ENCODE measurements around the gene PDCD1LG2.
A peak's percentile ranks its signal among the peaks of the same experiment; 100 is the strongest.
"Not testable (repeated sequence)": the region's sequence is repeated elsewhere in the genome, so short reads cannot be mapped to it uniquely, and the experiment has no call there.

PDCD1LG2 gene

DNA sequence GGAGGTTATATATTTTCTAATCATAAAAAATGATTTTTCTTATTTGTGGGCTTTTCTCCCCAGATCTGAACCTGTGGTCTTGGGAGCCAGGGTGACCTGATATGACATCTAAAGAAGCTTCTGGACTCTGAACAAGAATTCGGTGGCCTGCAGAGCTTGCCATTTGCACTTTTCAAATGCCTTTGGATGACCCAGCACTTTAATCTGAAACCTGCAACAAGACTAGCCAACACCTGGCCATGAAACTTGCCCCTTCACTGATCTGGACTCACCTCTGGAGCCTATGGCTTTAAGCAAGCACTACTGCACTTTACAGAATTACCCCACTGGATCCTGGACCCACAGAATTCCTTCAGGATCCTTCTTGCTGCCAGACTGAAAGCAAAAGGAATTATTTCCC lies 59.6 kb downstream of the PDCD1LG2 start:
- DNase-seq = no peak

DNA sequence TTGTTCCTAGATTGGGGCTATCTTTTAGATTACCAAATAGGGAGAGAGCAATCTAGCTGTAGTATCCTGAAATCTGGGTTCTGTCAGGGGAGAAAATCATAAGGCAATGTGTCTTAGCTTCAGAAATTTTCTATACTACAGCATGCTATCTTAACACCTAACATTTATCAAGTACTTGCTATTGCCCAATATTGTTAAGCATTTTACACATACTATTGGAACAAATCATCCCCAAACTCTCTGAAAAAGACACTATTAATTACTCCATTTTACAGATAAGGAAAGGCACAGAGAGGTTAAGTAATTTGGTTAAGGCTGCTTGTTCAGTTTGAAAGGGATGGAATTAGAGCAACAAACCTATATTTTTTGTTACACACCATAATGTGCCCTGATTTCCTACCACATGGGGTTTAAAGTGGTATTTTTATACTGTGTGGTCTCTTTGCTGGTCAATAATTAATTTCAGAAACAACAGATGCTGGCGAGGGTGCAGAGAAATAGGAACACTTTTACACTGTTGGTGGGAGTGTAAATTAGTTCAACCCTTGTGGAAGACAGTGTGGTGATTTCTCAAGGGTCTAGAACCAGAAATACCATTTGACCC lies 61.4 kb downstream of the PDCD1LG2 start:
- DNase-seq = no peak

DNA sequence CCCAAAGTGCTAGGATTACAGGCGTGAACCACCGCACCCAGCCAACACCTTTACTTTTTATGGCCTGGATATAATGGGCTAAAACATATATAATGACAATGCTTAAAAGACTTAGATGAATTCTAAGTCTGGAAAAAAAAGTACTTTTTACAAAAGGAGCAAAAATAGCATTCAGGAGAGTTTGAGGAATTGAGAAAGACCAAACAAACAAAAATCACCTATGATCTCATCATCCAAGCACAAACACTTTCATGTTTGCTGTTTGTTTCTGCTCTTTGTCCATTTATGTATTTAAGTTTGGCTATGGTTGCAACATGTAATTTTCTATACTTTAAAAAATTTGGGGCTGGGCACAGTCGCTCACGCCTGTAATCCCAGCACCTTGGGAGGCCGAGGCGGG lies 63.8 kb downstream of the PDCD1LG2 start:
- DNase-seq = no peak

DNA sequence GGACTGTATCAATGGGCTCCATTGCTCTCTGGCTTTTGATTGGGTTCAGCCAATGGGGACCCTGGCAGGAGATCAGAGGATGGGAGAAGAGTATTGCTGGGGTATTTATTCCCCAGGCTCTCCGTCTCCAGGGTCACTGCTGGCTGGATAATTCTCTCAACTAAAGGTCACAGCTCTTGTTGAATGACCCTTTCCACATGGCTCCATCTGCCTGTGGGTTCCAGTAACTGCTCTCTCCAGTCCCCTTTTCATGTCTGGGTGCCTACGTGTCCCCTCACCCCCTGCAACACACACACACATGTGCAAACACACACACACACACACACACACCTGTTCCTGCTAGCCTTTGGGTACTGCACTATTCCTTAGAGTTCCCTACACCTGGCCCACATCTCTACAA lies 64.7 kb downstream of the PDCD1LG2 start:
- no peak for DNase-seq

DNA sequence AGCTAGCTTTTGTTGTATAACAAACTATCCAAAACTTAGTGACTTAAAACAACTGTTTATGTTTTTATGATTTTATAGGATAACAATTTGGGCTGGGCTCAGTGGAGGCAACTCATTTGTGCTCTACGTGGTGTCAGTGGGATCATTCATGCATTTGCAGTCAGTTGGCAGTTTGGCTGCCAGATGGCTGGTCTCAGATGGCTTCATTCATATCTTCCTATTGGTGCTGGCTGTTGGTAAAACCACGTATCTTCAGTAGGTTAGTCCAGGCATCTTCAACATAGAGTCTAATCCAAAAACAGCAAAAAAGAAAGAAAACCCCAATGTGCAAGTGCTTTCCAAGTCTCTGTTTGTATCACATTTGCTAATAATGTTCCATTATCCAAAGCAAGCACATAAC lies 66.9 kb downstream of the PDCD1LG2 start:
- no peak for DNase-seq

DNA sequence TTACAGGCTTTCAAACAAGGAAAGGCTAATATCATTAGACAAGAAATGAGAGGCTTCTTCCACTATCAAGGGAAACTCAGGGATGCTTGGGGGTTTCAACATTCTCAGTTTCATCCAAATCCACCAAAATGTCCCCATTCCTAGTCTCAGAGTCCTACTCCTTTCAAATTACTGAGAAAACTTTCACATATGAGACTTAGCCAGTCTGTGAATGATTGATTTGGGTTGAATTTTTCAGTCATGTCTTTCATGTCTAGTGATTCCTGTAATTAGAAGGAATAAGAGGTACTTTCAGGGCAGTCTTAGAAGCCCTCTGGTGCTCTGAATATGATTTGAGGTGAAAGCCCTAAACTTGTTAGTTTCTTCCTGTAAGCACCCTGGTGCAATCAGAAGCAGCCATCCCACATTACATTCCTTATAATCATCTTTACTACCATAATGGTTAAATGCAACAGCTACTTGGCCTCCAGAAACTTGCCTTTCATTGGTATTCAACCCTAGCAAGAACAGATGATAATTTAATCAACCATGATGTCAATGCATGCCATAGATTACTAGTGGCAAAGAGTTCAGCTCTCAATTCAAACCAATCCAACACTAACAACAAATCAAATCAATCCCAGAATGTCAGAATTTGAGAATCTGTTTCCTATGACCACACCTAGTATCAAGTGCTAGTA lies 67.8 kb downstream of the PDCD1LG2 start:
- DNase-seq = no peak

DNA sequence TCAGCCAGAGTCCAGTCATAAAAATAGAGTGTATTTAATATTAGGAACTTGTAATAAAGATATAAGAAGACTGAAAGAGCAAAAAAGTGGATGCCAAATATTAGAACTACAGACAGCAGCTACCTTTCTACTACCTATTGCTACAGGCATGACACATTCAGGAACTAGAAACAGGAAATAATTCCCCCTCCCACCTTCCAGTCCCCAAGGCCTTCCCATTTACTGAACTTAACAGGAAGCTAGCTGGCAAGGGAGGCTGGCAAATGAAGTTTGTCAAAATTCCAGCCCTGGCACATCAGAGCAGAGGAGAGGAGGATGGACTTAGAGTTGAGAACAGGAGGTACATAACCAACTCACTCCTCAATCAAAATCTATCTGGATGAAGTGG lies 68.4 kb downstream of the PDCD1LG2 start:
- no peak for DNase-seq

DNA sequence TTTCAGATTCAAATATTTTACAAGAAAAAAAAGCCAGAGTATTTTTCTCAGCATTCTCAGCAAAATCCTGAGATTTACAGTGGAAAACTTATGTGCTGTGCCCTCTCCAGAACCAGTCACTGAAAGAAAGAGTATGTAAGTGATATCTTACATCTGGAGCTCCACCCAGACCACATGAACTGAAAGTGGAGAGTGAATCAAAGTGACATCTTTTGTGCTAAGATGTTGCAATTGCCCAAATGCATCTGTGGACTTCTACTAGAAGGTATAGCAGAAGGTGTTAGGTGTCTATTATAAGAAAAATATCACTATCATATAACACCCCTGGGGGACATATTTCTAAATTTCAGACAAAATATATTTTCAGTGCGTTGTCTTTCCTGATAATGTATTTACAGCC lies 69.5 kb downstream of the PDCD1LG2 start:
- DNase-seq = no peak

DNA sequence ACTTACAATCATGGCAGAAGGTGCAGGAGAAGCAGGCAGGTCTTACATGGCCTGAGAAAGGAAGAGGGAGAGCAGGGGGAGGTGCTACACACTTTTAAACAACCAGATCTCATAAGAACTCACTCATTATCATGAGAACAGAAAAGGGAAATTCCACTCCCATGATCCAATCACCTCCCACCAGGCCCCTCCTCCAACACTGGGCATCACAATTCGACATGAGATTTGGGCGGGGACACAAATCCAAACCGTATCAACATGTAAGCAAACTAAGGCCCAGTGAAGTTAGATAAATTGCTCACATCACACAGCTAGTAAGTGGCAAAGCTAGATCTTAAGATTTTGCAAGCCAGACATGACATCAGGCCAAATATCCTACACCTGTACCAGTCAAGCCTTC lies 70.3 kb downstream of the PDCD1LG2 start:
- DNase-seq = no peak

DNA sequence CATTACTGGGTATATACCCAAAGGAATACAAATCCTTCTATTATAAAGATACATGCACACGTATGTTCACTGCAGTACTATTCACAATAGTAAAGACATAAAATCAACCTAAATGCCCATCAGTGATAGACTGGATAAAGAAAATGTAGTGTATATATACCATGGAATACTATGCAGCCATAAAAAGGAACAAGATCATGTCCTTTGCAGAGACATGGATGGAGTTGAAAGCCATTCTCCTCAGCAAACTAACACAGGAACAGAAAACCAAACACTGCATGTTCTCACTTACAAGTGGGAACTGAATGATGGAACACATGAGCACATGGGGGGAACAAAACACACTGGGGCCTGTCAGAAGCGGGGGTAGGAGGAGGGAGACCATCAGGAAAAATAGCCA lies 71.4 kb downstream of the PDCD1LG2 start:
- not testable (repeated sequence) for DNase-seq

DNA sequence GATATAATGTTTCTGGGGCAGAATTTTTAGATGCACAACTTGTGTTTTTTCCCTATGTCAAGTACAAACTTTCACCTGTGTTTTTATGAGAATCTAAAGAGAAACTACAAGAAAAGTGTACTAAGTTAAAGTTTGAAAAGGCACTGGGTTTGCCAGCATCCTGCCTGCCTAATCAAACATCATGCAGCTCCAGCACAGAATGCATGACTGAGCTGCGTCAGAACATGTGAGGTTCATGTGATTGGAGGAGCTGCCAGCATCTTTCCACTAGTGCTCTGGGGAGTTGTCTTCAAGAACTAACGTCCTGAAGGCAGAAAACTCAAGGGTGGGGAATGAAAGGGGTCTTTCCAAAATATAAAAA lies 72.5 kb downstream of the PDCD1LG2 start:
- peak; percentile 50 for DNase-seq

DNA sequence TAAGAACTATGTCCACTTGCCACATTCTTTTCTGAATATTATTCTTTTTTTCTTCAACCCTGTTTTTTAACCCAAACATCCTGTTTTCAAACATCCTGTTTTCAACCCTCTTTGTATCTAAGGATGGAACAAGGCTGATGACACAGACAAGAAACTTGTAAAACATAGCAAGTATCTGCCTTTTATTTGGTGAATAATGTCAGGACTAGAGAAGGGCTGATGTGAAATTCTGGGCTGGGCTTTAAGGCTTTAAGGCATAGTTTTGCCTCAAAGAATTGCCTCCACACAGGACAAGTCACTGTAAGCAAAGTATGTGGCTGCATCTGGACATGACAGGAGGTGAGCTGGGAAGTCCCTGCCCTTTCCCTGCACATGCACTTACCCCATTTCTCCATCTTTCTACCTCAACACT lies 76.1 kb downstream of the PDCD1LG2 start:
- no peak for DNase-seq

DNA sequence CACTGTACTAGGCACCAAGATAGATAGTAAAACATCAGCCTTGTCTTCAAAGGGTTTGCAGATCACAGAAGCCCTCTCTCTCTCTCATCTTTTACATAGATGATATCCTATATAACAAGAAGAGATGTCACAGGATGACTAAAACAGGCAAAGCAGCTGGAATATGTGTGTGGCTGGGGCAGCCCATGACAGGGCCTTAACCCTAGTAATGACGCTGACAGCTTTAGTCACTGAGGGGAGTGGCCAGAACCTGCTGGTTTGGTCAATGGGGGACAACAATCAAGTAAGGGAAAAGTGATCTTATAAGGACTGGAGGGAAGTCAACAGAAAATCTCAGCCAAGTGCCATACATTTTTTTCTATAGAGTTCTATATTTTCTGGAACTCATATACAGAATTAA lies 76.7 kb downstream of the PDCD1LG2 start:
- peak; percentile 72 for DNase-seq

DNA sequence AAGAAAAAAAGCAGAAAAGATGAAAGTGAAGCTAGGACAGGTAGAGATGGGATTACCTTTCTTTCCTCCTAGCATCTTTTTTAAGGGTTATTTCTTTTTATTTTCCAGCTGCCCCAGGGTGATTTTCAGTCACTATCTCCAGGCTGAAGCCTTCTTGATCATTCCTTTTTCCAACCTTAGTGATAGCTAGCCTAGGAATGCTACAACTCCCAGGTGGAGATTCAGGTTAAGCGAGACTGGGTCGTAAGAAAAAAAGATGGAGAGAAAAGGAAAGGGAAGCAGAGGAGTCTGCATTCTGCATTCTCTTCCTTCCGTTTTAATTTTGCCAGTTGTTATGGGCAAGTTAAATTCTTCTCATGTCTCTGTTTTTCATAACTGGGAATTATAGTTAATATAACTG lies 81.9 kb downstream of the PDCD1LG2 start:
- DNase-seq = no peak

DNA sequence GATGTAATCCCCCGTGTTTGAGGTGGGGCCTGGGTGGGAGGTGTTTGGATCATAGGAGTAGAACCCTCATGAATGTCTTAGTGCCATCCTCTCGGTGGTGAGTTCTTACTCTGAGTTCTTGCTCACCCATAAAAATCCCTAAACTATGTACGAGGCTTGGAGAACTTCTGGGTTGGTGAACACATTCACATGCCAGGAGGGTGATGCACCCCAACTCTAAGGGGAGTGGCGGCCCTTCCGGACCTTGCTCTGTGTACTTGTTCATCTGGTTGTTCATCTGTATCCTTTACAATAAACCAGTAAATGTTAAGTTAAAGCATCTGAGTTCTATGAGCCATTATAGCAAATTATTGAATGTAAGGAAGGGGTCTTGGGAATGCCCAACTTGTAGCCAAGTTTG lies 82.6 kb downstream of the PDCD1LG2 start:
- DNase-seq = no peak

DNA sequence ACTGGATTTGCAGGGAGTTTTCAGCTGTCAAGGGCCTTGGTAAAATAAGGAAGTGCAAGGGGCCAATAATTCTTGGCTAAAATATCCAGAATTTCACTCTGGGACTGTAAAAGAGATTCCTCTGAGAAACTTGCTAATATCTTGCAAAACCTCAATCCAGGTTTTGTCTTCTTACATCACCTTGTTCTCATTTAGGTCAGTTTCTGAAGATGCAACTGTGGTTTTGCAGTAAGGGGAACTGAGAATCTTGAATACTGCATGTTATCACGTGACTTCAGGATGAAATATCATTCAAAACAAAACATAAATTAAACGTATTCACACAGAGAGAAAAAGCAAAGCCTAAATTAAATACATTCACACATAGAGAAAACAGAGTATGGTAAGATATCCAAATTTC lies 83.6 kb downstream of the PDCD1LG2 start:
- no peak for DNase-seq

DNA sequence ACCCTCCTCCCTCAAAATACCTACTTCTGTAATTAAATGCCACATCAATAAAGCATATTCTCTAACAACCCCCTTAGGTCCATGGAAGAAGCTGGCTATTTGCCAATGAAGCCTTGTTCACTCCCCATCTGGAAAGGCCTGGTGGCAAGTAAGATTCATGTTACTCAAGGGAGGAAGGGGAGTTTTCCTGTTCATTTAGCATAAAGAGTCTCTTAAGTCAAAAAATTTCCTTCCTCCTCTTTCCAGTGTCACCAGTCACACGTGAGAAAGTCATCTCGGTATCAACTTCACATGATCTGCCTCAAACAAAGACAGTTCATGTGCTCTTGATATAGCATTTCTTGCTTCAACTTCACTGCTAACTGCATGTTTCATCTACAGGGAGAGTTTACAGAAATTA lies 85.8 kb downstream of the PDCD1LG2 start:
- no peak for DNase-seq

DNA sequence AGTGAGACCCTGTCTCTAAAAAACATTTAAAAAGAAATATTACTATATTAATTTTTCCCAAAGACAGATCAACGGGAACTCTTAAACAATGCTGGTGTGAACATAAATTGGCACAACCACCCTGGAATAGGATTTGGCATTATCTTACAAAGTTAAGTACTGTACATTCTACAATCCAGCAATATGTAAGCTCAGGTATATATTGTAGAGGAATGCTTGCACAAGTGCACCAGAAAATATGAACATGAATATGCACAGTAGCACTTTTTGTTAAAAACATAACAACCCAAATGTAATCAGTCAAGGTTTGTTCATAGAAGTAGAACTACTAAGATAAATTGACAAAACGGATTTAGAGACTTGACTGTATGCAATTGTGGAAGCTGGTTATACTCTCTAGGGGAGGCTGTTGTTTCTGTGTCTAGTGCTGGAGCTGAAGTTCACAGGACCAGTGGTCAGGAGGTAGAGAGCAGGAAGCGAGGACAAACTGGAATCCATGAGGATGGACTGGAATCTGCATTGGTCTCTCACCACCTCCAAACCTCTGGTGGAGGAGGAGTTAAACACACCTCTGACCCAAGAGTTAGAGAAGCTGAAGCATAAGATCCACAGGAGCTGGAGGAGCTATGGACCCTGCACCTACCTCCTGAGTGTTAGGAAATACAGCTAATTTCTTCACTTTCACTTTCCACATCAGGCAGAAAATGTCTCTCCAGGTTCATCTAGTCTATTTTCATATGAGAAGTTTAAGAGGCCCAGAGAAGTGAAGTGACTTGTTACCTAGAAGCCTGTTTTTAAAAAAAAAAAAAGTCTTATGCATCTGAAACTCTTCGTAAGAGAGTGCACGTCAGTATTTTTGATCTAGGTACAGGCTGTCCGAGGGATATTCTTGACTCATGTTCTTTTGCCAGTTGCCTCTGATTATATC lies 98.2 kb downstream of the PDCD1LG2 start:
- no peak for DNase-seq

DNA sequence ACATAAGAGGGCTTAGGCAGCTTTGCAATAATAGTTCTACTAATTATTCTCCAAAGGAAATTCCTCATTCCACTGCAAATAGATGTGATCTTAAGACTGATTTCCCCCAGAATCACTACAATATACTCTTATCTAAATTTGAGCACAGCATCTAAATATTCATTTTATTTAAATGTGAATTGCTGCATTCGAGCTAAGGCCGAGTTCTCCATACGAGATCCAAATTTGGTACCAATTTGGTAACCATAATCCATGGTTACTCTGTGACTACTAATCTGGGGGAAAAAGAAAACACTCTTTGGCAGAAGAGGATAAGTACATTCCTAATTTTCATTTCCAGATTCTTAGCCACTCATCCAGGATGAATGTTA lies 98.9 kb downstream of the PDCD1LG2 start:
- no peak for DNase-seq

DNA sequence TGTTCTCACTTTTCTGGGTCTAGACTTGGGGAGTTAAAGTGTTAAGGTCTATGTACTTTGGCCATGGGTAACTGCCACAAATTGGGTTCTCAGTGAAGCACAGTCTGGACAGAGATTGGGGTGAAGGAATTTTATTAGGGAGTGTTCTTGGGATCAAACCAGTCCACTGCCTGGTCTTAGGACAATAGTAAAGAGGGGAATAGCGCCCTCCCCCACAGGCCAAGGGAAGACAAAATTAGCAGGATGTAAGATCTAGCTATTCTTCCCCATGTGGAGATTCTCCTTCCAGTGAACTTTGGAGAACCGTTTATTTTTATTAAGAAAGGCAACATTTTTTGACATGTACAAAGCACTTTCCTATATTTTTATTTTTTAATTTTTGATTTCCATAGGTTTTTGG lies 100.2 kb downstream of the PDCD1LG2 start:
- DNase-seq = no peak

DNA sequence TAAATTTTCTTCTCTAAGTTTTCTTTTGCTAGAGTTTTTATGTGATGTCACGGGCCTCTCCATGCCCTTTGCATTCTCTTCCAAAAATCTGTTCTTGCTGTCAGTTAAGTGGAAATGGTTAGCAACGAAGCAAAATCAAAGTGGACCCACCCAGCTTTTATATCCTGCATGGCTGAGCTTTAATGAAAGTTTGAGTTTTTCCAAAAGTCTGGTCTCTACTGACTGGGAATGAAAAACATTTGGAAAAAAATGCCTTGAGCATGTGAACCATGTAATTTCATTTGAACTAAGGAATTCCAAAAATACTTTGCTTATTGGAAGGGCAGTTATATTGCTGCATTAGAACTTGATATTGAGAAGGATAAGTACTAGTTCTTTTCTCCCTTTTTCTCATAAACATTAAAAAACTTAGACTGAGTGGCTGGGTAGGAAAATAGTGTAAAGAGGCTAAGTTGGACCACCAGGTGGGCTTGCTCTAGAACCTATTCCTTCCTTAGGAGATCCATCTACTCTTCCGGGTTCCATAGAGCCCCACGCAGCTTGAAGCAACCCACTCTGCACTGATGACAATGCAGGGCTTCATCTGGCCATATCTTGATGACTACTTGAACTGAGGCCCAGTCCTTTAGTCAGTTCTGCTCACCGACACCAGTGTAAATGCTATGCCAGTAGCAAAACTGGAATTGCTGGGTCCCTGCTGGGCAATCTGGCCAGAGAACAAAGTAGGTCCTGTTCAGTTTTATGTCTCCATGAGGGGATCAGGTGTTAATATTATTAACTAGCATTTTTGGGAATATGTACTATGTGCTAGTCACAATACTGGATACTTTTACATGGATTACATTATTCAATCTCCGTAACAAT lies 101.2 kb downstream of the PDCD1LG2 start:
- no peak for DNase-seq

DNA sequence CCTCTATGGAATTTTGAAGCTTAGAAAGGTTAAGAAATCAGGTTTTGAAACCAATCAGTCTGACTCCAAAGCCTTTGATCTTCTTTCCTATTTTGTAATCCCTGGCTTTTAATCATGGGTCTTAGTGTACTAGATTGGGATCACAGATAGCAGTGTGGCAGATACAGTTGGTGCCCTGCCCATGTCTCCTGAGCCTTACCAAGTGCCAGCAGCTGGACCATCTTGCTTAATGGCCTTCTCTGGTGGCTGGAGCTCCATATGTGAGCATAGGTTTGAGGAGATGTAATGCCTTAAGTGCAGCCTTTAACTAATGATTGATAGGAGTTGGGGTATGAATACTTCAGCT lies 101.8 kb downstream of the PDCD1LG2 start:
- DNase-seq = no peak

DNA sequence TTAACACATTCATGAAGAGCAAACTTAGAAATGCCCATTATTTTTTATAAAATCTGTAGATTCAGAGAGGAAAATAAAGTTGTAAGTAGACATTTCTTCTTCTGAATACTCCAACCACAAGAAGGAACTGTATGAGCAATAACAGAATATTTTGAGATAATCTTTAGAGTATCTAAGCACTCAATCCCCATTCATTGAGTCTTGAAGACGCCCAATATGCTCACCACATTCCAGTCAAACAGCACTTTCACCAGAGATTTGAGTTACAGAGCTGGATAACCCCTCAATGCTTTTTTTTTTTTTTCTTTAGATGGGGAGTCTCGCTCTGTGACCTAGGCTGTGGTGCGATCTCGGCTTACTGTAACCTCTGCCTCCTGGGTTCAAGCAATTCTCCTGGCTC lies 103.9 kb downstream of the PDCD1LG2 start:
- no peak for DNase-seq

All from activated CD4-positive, alpha-beta T cell treated with anti-CD3 and anti-CD28 coated beads for 48 hours (primary cell).